Activated CD8-positive, alpha-beta memory T cell treated with anti-CD3 and anti-CD28 coated beads, Interleukin-2, amount 50 U/mL, for 1 hour (primary cell): ENCODE results near the gene ERVFRD-1.
"Not testable (repeated sequence)": the region's sequence is repeated elsewhere in the genome, so short reads cannot be mapped to it uniquely, and the experiment has no call there.

Source experiments
- DNase-seq: peaks from one replicate; pipeline ENCODE4 v3.0.0-alpha.2; 2020; ENCODE audit errors: extremely low read depth

Gene ERVFRD-1

DNA sequence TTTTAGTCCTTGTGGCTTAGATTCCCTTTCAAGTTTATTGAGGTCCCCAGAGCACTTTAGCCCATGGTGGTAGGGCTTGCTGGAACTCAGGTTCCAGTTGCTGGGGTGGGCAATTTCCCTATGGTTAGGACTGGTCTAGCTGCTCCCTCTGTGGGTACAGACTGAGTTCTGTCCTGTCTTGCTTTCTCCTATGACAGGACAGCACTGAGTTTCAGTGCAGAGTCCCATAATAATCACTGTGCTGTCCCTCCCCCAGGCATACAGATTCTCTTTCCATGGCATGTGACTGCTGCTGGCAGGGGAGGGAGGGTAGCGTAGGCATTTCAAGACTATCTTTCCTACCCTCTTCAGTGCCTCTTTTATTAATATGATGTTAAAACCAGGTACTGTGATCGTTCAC, 17.1 kb upstream of the ERVFRD-1 start:
- no peak for DNase-seq

DNA sequence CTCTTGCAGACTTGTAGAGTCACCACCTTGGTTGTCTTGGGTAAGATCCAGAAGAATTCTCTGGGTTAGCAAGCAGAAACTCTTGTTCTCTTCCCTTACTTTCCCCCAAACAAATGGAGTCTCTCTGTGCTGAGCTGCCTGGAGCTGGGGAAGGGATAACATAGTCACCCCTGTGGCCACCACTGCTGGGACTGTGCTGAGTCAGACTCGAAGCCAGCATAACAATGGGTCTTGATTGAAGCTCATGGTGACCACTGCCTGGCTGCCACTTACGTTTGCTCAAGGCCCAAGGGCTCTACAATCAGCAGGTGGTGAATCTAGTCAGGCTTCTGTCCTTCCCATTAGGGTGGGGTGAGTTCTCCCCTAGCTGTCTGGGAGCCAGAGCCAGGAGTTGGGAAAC, 15.4 kb upstream of the ERVFRD-1 start:
- DNase-seq, result no peak

DNA sequence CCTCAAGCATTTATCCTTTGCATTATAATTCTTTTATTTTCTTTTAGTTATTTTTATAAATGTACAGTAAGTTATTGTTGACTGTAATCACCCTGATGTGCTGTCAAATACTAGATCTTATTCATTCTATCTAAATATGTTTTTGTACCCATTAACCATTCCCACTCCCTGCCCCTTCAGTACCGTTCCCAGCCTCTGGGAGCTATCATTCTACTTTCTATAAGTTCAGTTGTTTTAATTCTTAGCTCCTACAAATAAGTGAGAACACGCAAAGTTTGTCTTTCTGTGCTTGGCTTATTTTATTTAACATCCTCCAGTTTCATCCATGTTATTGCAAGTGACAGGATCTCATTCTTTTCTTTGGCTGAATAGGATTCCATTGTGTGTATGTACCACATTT, 12.5 kb upstream of the ERVFRD-1 start:
- no peak for DNase-seq

DNA sequence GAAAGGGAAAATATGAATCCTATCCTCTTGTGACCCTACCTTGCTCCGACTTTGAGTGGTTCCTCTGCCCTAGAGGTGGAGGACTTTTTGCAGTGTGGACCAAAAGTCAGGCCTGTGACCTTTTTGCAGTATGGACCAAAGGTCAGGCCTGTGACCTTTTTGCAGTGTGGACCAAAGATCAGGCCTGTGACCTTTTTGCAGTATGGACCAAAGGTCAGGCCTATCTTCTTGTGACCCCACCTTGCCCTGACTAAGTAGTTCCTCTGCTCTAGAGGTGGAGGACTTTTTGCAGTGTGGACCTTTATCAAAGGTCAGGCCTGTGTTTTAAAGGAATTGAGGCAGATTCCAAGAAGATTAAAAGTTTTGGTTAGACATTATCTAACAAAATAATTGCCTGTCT, 10.9 kb upstream of the ERVFRD-1 start:
- no peak for DNase-seq

DNA sequence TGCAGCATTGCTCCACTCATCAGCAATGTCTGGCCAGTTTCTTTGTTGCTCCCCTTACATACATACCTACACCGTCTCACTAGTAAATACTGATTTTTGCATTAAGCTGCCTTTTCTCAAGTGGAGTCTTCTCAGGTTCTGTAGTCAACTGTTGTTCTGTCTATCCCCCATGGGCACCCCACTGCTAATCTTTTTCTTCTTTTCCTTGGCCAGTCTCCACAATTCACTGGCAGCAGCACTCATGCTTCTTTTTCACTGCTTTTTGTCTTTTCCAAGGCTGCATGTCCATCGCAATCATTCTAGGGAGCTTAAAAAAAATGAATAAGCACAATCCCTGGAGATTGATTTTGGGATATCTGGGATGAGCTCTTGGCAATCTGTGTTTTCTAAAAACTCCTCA, 10.3 kb upstream of the ERVFRD-1 start:
- DNase-seq, result no peak

DNA sequence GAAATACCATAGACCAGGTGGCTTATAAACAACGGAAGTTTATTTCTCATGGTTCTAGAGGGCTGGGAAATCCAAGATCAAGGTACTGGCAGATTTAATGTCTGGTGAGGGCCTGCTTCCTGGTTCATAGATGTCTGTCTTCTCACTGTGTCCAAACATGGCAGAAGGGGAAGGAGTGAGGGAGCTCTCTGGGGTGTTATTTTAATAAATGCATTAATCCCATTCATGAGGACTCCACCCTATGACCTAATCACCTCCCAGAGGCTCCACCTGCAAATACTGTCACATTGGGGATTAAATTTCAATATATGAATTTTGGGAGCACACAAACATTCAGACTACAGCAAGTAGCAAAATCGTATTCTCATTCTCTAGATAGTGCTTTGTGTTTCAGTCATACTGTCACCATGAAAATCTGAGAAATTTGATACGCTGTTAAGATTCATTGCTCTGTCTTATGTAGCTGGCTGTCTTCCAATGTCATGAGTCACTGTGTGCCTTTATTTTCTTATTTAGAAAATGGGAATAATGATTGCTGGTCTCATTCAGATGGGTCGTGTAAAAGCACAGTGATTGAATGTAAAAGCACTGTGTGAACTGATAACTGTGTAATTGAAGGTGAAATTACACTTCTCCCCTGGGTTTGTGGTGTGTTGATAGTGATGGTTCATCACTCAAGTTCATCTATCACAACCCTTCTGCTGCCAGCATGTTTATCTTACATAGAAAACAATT, 8.9 kb upstream of the ERVFRD-1 start:
- DNase-seq, result no peak

DNA sequence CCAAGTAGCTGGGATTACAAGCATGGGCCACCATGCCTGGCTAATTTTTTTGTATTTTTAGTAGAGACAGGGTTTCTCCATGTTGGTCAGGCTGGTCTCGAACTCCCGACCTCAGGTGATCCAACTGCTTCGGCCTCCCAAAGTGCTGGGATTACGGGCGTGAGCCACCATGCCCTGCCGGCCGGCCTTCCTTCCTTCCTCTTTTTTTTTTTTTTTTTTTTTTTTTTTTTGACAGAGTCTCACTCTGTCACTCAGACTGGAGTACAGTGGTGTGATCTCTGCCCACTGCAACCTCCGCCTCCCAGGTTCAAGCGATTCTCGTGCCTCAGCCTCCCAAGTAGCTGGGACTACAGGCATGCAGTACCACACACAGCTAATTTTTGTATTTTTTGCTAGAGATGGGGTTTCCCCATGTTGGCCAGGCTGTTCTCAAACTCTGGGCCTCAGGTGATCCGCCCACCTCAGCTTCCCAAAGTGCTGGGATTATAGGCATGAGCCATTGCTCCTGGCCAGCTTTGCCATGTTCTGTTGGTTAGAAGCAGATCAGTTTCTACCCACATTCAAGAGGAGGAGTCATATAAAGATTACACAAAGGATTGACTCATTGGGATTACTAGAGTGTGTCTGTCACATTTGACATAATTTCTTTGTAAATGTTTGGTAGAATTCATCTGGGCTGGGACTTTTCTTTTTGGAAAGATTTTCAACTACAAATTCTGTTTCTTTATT, 4.4 kb upstream of the ERVFRD-1 start:
- DNase-seq, result not testable (repeated sequence)

DNA sequence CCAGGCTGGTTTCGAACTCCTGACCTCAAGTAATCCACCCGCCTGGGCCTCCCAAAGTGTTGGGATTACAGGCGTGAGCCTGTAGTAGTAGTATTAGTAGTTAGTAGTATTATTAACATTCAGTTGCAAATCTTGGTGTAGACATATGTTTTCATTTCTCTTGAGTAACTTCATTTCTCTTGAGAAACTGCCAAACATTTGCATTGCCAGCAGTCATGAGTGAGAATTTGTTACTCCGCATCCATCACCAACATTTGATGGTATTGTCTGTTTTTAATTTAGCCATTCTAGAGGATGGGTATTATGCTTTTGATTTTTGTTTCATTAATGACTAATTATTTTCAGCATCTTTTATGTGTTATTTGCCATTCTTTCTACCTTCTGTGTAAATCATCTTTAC, 1.5 kb upstream of the ERVFRD-1 start:
- DNase-seq, result no peak

DNA sequence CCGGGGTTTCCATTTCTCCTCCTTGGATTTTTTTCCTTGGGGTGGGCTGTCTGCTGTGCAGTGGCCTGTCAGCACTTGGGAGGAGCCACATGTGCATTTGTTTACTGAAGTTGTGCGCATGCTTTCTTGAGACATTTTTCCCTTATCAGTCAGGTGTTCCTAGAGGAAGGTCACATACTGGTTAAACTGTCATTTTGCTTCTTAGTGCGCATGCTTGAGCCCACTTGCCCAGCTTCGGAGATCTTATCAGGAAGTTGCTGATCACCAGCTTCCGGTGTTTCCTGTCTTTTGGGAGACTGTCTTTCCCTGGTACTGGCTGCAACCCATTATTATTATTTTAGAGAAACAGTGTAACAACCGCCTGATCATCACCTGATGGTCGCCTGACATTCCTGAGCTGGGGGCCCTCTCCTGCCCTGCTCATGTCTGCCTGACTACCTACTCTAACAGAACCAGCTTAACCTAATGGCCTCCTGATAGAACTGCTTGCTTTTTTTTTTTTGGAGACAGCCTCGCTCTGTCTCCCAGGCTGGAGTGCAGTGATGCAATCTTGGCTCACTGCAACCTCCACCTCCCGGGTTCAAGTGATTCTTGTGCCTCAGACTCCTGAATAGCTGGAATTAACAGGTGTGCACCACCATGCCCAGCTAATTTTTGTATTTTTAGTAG, 378 bp upstream of the ERVFRD-1 start:
- DNase-seq, result no peak

DNA sequence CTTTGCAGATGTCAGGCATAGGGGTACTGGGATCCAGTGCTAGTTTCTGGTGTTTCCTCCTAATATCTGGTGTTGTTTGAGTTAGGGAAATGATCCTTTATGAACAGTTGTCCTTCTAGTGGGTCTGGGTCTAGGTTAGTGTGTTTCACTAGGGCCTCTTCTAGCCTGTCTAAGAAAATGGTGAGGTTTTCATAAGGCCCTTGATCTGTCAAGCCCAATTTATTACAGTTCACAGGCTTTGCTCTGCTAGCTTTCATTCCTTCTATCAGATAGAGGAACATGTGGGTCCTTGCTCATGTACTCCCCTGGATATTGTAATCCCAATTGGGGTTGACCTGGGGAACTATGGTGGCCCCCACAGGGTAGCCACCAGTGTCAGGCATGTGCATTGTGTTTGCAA, 2.8 kb downstream of the ERVFRD-1 start:
- DNase-seq, result no peak

DNA sequence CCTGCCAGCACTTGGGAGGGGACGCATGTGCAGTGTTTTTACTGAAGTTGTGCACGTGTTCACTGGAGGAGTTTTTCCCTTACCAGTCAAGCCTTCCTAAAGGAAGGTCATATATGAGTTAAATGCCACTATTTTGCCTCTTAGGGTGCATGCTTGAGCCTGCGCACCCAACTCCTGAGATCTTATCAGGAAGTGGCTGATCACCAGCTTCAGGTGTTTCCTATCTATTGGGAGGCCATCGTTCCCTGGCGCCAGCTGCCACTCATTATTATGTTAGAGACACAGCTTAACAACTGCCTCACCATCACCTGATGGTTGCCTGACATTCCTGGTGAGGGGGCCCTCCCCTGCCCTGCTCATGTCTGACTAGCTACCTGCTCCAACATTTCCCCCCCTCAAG, 8.5 kb downstream of the ERVFRD-1 start:
- DNase-seq, result no peak

DNA sequence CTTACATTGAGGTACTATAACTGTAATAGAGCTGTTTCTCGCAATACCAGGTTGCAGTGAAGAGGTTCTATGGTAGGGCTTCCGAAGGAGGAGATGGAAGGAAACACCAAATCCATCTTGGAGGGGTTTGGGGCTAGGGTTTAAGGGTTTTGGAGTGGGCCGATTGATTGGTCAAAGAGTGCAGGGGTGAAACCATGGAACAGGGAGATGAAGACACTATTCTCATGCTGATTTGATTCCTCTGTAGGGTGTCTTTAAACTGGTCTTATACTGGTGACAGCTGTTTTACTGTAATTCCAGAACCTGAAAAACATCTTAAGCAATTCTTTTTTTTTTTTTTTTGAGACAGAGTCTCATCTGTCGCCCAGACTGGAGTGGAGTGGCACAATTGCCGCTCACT, 10.1 kb downstream of the ERVFRD-1 start:
- no peak for DNase-seq

DNA sequence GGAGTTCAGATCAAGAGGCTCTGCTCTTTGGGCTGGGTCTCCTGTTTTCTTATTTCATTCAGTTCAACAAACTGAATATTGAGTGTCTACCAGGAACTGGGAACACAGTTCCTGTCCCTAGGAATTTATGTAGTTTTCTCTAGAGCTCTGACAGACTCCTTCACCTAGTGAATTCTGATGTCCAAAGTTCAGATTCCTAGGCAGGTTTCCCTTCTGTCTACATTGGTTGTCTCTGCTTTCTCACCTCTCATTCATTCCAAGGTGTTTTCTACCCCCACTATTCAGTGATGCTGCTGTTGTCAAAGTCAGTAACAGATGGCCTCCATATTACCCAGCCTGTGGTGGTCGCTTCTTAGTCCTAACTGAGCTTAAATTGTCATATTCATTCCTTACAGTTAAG, 13.5 kb downstream of the ERVFRD-1 start:
- no peak for DNase-seq

DNA sequence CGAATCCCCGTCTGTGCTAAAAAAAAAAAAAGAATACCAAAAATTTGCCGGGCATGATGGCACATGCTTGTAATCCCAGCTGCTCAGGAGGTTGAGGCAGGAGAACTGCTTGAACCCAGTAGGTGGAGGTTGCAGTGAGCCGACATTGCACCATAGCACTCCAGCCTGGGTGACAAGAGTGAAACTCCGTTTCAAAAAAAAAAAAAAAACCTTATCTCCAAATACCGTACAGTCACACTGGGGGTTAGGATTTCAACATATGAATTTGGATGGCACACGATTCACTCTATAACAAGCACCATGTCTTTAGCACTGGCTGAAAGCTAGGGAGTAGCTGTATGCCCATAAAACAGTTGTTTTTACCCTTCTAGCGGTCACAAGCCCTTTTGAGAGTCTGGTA, 14.0 kb downstream of the ERVFRD-1 start:
- no peak for DNase-seq

DNA sequence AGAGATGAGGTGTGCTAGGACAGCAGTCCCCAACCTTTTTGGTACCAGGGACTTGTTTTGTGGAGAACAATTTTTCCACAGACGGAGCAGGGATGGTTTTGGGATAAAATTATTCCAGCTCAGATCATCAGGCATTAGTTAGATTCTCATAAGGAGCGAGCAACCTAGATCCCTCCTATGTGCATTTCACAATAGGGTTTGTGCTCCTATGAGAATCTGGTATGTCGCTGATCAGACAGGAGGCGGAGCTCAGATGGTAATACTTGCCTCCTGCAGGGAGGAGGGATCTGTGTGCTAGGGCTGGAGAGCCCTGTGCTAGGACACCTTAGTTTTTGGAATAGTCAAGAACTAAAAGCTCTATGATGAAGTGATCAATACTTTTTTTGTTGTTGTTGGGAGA, 15.4 kb downstream of the ERVFRD-1 start:
- no peak for DNase-seq

DNA sequence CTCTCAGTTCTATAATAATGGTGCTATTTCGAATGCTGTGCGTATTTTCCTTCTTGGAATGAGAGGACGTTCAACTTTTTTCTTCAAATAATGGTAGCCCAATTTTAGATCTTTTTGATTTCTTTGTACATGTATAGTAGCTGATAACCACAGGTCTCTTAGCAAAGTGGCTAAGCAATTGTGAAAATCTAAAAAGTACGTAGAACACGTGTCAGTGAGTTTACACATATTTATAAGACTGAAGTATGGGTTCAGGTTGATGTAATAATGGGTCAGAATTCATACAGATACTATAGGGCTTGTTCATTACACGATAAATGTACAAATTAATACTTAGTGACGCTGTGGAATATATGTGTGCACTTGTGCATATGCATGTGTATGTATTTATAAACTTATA, 16.6 kb downstream of the ERVFRD-1 start:
- DNase-seq, result no peak

DNA sequence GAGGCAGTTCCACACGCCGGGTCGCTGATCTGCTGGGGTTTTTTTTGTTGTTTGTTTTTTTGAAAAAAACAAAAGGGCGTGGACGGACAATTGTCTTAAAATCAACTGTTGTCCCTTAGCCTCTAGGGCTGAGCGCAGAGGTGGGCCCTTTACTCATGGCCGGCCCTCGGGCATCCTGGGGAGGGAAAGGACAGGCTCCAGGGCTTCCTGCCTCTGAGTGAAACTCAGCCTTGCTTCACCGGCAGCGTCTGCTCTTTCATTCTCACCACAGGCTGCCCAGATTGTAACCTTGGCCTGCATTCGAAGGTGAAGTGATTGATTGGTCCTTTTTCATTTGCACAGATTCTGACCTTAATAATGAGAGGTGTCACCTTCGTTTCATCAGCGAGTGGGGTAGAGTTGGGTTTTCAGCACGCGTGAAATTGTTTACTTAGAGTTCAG, 17.1 kb downstream of the ERVFRD-1 start:
- no peak for DNase-seq

DNA sequence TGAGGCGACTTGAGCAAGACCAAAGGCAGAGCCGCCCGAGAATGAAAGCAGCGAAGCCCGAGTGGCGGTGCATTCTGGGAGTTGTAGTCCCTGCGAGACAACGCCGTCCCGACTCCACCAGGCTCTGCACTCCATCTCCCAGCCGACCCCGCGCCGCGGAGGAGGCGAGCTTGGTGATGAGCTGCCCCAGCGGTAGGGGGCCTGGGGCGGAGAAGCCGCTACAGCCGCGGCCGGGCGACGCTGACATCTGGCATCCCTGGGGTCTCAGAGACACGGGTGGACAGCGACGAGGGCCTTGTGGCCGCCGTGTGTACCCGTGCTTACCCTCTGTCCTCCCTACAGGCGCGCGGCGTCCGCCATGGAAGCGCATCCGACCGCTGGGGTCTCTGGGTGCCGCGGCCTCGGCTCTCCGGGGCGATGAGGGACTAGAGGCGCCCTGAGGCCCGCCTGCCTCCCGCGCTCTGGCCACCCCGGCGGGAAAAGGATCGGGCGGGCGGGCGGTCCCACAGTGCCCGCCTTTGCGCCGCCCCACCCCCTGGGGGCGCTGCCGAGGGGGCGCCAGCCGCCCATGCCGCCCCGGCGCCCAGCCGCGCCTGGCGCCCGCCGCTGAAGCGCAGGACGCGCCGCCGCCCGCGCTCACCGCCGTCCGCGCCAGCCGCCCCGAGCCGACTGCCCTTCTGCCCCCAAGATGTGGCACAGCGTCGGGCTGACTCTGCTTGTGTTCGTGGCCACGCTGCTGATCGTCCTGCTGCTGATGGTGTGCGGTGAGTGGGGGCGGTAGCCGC, 17.7 kb downstream of the ERVFRD-1 start, which contains the start of gene SMIM13:
SMIM13 (plus strand) TSS at position 209 of the 785 bp plus-strand sequence; CDS start at position 689, 480 bp downstream.
- DNase-seq, result peak; percentile 79

DNA sequence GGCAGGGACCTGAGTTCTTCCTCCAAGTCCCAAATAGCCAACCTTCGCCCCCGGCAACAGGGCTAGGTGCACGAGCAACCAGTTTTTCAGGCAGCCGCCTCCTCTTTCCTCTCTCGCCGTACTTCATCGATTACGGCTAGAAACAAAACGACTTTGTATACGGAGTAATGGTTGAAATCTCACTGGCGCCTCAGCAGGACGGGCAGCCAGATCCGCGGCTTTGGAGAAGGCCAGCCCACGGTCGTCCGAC, 18.2 kb downstream of the ERVFRD-1 start:
- DNase-seq, result no peak

DNA sequence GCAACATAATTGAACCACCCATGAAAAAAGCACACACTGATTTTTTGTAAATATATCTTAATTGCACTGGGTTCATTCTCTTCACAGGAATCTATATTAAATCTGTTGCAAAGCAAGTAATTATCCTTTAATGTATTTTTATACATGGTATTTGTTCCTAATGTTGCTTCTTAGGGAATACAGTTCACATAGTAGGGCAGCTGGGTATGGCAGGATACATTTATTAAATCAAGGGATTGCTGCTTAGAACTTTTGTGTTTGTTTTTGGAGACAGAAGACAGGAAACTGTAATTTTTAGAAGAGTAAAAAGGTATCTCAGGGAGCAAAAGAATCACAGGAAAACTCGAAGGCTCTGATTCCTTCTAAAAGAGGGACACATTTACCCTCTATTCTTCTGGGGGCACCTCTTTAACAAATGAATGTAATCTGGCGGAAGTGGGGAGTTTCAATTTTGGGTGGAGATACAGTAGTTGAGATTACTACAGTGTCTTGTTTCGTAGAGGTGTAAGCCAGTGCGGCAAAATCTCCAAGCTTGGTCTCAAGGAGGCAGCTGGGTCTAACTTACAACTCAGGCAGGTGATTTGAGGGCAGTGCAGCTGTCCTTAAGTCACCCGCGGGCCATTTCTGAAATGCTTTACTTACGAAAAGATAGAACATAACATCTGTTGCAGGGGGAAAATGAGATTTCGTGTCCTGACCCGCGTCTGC, 18.7 kb downstream of the ERVFRD-1 start:
- peak; percentile 4 for DNase-seq

DNA sequence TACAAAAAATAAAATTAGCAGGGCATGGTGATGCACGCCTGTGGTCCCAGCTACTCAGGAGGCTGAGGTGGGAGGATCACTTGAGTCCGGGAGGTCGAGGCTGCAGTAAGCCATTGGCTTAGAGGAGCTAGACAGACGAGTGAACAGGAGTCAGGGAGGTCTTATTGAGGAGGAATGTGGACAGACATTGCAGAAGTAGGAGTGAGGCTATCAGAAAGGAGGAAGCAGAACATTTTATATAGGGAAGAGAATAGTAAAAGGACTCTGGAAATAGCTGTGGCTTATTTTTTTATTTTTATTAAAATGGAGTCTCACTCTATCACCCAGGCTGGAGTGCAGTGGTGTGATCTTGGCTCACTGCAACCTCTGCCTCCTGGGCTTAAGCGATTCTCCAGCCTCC, 20.4 kb downstream of the ERVFRD-1 start:
- DNase-seq, result not testable (repeated sequence)

DNA sequence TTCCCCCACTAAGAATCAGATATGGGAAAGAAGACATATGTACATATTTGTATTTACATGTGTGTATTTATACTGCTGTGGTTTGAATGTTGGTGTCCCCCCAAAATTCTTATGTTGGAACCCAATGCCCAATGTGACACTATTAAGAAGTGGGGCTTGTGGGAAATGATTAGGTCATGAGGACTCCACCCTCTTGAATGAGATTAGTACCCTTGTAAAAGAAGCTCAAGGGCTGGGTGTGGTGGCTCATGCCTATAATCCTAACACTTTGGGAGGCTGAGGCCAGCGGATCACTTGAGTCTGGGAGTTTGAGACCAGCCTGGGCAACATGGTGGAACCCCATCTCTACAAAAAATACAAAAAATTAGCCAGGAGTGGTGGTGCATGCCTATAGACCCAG, 21.8 kb downstream of the ERVFRD-1 start:
- no peak for DNase-seq
